MM.1S (cell line): ENCODE results near the gene DCHS1.

Experiments
- DNase-seq: peaks from one replicate; pipeline ENCODE4 v3.0.0-alpha.2; 2015
- H2AFZ ChIP-seq: fragments of 300-600 bp; sonication (generic); 2 replicates; pipeline ENCODE4 v1.6.0; 2016; ENCODE audit warnings: antibody characterized with exemption, low read length
- H3F3A ChIP-seq: fragments of 300-600 bp; sonication (generic); 2 replicates; pipeline ENCODE4 v1.6.1; 2016; ENCODE audit warnings: mild to moderate bottlenecking, antibody characterized with exemption, low read length, moderate library complexity, mixed read lengths; ENCODE audit not compliant: insufficient read depth
- H3K27ac ChIP-seq: fragments of 300-600 bp; sonication (generic); 2 replicates; pipeline ENCODE4 v1.5.1; 2016; ENCODE audit warnings: mild to moderate bottlenecking, low read length
- H3K27me3 ChIP-seq: fragments of 300-600 bp; sonication (generic); replicated peaks from 2 replicates; pipeline ENCODE4 v1.6.0; 2016; ENCODE audit warnings: low read length; ENCODE audit not compliant: insufficient read depth
- H3K36me3 ChIP-seq: fragments of 300-600 bp; sonication (generic); replicated peaks from 2 replicates; pipeline ENCODE4 v1.6.1; 2016; ENCODE audit warnings: mild to moderate bottlenecking, low read length, mixed read lengths; ENCODE audit not compliant: insufficient read depth
- H3K4me1 ChIP-seq: fragments of 300-600 bp; sonication (generic); 2 replicates; pipeline ENCODE4 v1.6.1; 2016; ENCODE audit warnings: low read length, mixed read lengths
- H3K4me2 ChIP-seq: fragments of 300-600 bp; sonication (generic); 2 replicates; pipeline ENCODE4 v1.6.0; 2016; ENCODE audit warnings: low read depth, low read length
- H3K4me3 ChIP-seq: fragments of 300-600 bp; sonication (generic); 2 replicates; pipeline ENCODE4 v1.5.1; 2016; ENCODE audit warnings: low read length, mixed read lengths
- H3K79me2 ChIP-seq: fragments of 300-600 bp; sonication (generic); 2 replicates; pipeline ENCODE4 v1.6.1; 2016; ENCODE audit warnings: mixed run types, low read length, mixed read lengths
- H3K9ac ChIP-seq: fragments of 300-600 bp; sonication (generic); 2 replicates; pipeline ENCODE4 v1.6.1; 2016; ENCODE audit warnings: low read length, mixed read lengths
- H3K9me2 ChIP-seq: fragments of 300-600 bp; sonication (generic); replicated peaks from 2 replicates; pipeline ENCODE4 v1.6.1; 2016; ENCODE audit warnings: mild to moderate bottlenecking, low read length, mixed read lengths; ENCODE audit not compliant: insufficient read depth
- H3K9me3 ChIP-seq: fragments of 300-600 bp; sonication (generic); replicated peaks from 2 replicates; pipeline ENCODE4 v1.6.1; 2016; ENCODE audit warnings: mild to moderate bottlenecking, low read length, mixed read lengths; ENCODE audit not compliant: insufficient read depth
- H4K20me1 ChIP-seq: fragments of 300-600 bp; sonication (generic); 2 replicates; pipeline ENCODE4 v1.6.1; 2016; ENCODE audit warnings: mild to moderate bottlenecking, low read length, moderate library complexity, mixed read lengths; ENCODE audit not compliant: insufficient read depth
- EZH2 ChIP-seq: fragments of 300-600 bp; sonication (generic); optimal IDR thresholded peaks from 2 replicates; pipeline ENCODE3; 2017; ENCODE audit warnings: low read depth, mild to moderate bottlenecking, antibody characterized with exemption, low read length, mixed read lengths
- EZH2phosphoT487 ChIP-seq: fragments of 300-600 bp; sonication (generic); IDR thresholded peaks from 2 replicates; pipeline ENCODE4 v1.6.1; 2018; ENCODE audit warnings: antibody characterized with exemption, low read length
- TF ChIP-seq, protein P1 (sequence below): fragments of 300-600 bp; sonication (generic); IDR thresholded peaks from 2 replicates; pipeline ENCODE4 v1.5.1; 2016; ENCODE audit warnings: antibody characterized with exemption, low read length, mixed read lengths

Gene DCHS1

DNA sequence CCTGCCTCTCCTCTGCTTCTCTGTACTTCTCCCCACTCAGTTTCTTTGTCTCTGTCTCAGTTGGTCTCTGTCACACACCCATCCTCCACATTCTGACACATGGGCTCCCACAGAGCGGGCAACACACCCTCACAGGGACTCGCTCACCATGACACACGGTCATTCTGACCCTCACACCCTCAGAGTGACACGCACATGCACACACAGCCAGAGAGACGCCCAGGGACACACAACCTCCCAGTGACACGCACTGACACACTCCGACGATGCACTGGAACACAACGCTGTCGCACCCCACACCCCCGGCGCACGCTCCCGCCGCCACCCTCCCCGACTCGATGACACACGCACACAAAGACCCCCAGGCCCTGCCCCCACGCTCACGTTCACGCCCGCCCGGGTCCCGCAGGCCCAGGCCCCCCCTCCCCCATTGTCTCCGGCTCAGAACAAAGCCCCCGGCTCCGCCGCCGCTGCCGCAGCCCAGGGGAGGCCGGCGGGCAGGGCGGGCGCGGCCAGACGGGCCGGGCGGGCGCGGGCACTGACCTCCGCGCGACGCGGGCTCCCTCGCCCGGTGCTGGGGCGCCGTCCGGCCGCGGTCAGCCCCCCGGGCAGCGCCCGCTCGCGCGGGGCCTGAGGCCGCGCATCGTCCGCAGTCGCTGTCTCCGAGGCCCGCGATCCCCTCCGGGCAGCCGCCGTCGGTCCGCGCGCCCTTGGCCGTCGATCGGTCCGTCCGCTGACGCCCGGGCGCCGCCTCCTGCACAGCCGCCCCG, 404 bp downstream of the DCHS1 start:
- H3K4me3 ChIP-seq: no peak overlapping the region
- no peak for DNase-seq
- H3K4me2 ChIP-seq: no peak overlapping the region
- no peaks in the 10 kb centered on the region for H4K20me1 ChIP-seq
- no peaks in the 10 kb centered on the region for H3K36me3 ChIP-seq
- TF ChIP-seq EZH2: no peak
- H2AFZ ChIP-seq: no peak overlapping the region
- no peaks in the 10 kb centered on the region for H3K9me2 ChIP-seq
- H3K9ac ChIP-seq: no peak overlapping the region
- H3F3A ChIP-seq: no peaks in the 10 kb centered on the region
- no peaks in the 10 kb centered on the region for H3K79me2 ChIP-seq
- H3K27ac ChIP-seq: no peak overlapping the region
- H3K9me3 ChIP-seq: no peaks in the 10 kb centered on the region
- H3K27me3 ChIP-seq: peaks cover 58% of the 10 kb centered on the region
- no peaks in the 10 kb centered on the region for H3K4me1 ChIP-seq

DNA sequence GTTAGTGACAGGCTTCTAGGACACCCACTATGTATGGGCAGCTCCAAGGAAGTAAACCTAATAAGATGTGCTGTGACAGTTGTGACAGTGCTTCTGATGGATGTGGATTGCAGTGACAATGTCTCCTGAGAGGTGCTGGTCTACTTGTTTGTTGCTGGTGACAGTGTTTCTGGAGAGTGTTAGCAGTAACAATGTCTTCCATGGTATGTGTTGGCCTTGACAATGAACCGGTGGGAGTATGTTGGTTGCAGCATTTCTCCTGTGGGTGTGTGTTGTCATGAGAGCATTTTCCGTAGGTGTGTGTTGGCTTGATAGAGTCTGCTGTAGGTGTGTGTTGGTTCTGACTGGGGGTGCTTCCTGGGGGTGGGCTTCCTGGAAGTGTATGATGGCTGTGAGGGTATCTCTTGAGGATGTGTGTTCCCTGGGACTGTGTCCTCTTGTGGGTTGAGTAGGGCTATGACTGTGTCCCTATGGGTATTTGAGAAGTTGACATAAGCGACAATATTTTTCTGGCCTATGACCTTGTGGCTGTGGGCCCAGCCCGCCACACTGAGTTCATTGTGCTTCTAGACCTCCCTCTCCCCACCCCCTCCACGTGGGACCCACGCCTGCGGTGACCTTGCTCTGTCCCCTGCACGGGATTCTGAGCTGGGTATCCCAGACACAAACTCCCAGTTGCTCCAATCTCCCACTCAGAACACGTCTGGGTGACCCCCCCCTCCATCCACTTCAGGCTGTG, 1.2 kb downstream of the DCHS1 start:
- H3K27me3 ChIP-seq: peaks cover 58% of the 10 kb centered on the region
- no peaks in the 10 kb centered on the region for H3K9me2 ChIP-seq
- H4K20me1 ChIP-seq: no peaks in the 10 kb centered on the region
- no peaks in the 10 kb centered on the region for H3K79me2 ChIP-seq
- H3K9ac ChIP-seq: no peak overlapping the region
- TF ChIP-seq EZH2 (no peak), EZH2phosphoT487 (no peak)
- TF ChIP-seq, protein P1, sequence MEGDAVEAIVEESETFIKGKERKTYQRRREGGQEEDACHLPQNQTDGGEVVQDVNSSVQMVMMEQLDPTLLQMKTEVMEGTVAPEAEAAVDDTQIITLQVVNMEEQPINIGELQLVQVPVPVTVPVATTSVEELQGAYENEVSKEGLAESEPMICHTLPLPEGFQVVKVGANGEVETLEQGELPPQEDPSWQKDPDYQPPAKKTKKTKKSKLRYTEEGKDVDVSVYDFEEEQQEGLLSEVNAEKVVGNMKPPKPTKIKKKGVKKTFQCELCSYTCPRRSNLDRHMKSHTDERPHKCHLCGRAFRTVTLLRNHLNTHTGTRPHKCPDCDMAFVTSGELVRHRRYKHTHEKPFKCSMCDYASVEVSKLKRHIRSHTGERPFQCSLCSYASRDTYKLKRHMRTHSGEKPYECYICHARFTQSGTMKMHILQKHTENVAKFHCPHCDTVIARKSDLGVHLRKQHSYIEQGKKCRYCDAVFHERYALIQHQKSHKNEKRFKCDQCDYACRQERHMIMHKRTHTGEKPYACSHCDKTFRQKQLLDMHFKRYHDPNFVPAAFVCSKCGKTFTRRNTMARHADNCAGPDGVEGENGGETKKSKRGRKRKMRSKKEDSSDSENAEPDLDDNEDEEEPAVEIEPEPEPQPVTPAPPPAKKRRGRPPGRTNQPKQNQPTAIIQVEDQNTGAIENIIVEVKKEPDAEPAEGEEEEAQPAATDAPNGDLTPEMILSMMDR: no peak
- H2AFZ ChIP-seq: no peak overlapping the region
- H3K27ac ChIP-seq: no peak overlapping the region
- H3F3A ChIP-seq: no peaks in the 10 kb centered on the region
- no peaks in the 10 kb centered on the region for H3K4me1 ChIP-seq
- H3K4me2 ChIP-seq: no peak overlapping the region
- DNase-seq: no peak
- H3K36me3 ChIP-seq: no peaks in the 10 kb centered on the region
- no peaks in the 10 kb centered on the region for H3K9me3 ChIP-seq
- H3K4me3 ChIP-seq: no peak overlapping the region

DNA sequence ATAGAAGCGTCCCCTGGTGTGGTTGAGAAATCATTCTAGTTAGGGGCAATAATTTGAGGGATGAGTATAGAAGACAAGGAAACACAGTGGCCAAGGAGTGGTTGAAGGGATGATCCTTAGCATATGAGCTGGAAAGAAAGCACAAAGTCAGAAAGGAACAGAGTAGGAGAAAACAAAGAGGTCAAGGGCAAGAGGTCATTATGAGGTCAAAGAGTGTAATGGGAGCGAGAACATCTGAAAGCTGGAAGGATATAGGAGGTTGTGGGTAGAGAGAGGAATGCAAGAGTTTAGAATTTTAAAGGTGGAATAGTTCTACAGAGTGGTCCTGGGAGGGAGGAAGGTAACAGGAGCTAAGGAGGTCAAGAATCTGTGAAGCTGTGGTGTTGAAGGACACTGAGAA, 2.0 kb downstream of the DCHS1 start:
- no peak for TF ChIP-seq EZH2
- no peak for TF ChIP-seq EZH2phosphoT487
- TF ChIP-seq, protein P1: no peak
- Histone ChIP-seq H3K4me3 (no peak overlapping the region), H3F3A (no peaks in the 10 kb centered on the region), H3K9me3 (no peaks in the 10 kb centered on the region), H3K36me3 (no peaks in the 10 kb centered on the region), H3K4me2 (no peak overlapping the region), H2AFZ (no peak overlapping the region), H3K79me2 (no peaks in the 10 kb centered on the region), H3K27me3 (peaks cover 54% of the 10 kb centered on the region), H3K9me2 (no peaks in the 10 kb centered on the region), H3K4me1 (no peaks in the 10 kb centered on the region), H4K20me1 (no peaks in the 10 kb centered on the region), H3K27ac (no peak overlapping the region), H3K9ac (no peak overlapping the region)
- DNase-seq: no peak
